GM23248 (cell line): Measurements from ENCODE around the gene ZNF337. TPM values are rescaled to one million over a fixed set of nuclear protein-coding genes. Genes with fewer than 3 reads are reported as not detected.
A peak's percentile ranks its signal among the peaks of the same experiment; 100 is the strongest.

Source experiments
- DNase-seq: peaks from one replicate; pipeline ENCODE4 v3.0.0-alpha.2; 2015
- H2AFZ ChIP-seq: fragments of 200-600 bp; sonication (generic); 2 replicates; pipeline ENCODE4 v1.6.1; 2016; ENCODE audit warnings: antibody characterized with exemption
- H3F3A ChIP-seq: fragments of 200-600 bp; sonication (generic); 2 replicates; pipeline ENCODE4 v1.6.1; 2016; ENCODE audit warnings: mild to moderate bottlenecking, antibody characterized with exemption, mixed run types; ENCODE audit not compliant: insufficient read depth
- H3K27ac ChIP-seq: fragments of 200-600 bp; sonication (generic); 2 replicates; pipeline ENCODE4 v1.5.1; 2016; ENCODE audit warnings: mild to moderate bottlenecking
- H3K27me3 ChIP-seq: fragments of 200-600 bp; sonication (generic); replicated peaks from 2 replicates; pipeline ENCODE4 v1.6.1; 2016; ENCODE audit warnings: mild to moderate bottlenecking; ENCODE audit not compliant: insufficient read depth
- H3K36me3 ChIP-seq: fragments of 200-600 bp; sonication (generic); 2 replicates; pipeline ENCODE4 v1.6.1; 2016; ENCODE audit warnings: low read depth, mild to moderate bottlenecking
- H3K4me1 ChIP-seq: fragments of 200-600 bp; sonication (generic); 2 replicates; pipeline ENCODE4 v1.6.1; 2016; ENCODE audit warnings: mild to moderate bottlenecking; ENCODE audit not compliant: insufficient read depth
- H3K4me2 ChIP-seq: fragments of 200-600 bp; sonication (generic); one replicate; pipeline ENCODE4 v1.6.1; 2016; ENCODE audit warnings: mild to moderate bottlenecking; ENCODE audit not compliant: unreplicated experiment
- H3K4me3 ChIP-seq: fragments of 200-600 bp; sonication (generic); 2 replicates; pipeline ENCODE4 v1.5.1; 2016; ENCODE audit warnings: mild to moderate bottlenecking
- H3K79me2 ChIP-seq: fragments of 200-600 bp; sonication (generic); 2 replicates; pipeline ENCODE4 v1.6.1; 2016; ENCODE audit warnings: mild to moderate bottlenecking; ENCODE audit not compliant: insufficient read depth
- H3K9ac ChIP-seq: fragments of 200-600 bp; sonication (generic); 2 replicates; pipeline ENCODE4 v1.6.1; 2016; ENCODE audit warnings: mild to moderate bottlenecking
- H3K9me2 ChIP-seq: fragments of 200-600 bp; sonication (generic); 2 replicates; pipeline ENCODE4 v1.6.1; 2016; ENCODE audit warnings: mixed run types, mild to moderate bottlenecking, moderate library complexity; ENCODE audit not compliant: insufficient read depth
- H3K9me3 ChIP-seq: fragments of 200-600 bp; sonication (generic); one replicate; pipeline ENCODE4 v1.6.1; 2017; ENCODE audit warnings: low read depth
- H4K20me1 ChIP-seq: fragments of 200-600 bp; sonication (generic); 2 replicates; pipeline ENCODE4 v1.6.0; 2016; ENCODE audit not compliant: insufficient read depth
- EZH2 ChIP-seq: fragments of 200-600 bp; sonication (generic); IDR thresholded peaks from 2 replicates; pipeline ENCODE4 v1.6.1; 2018; ENCODE audit warnings: antibody characterized with exemption, mild to moderate bottlenecking; ENCODE audit not compliant: insufficient read depth, poor library complexity, severe bottlenecking
- EZH2phosphoT487 ChIP-seq: fragments of 200-600 bp; sonication (generic); IDR thresholded peaks from 2 replicates; pipeline ENCODE4 v1.6.1; 2018; ENCODE audit warnings: antibody characterized with exemption, moderate library complexity, mild to moderate bottlenecking, low read depth; ENCODE audit not compliant: insufficient read depth
- WGBS, 2 experiments: methylation state at CpG; one replicate each; pipeline ENCODE4 v1.1.6; 2015 to 2017; ENCODE audit warnings: low lambda C conversion rate in 2 of 2, low coverage in 1 of 2; ENCODE audit errors: missing lambda C conversion rate in 2 of 2; 5-methylcytosine and 5-hydroxymethylcytosine counted together
- in situ Hi-C: fragments of 300-500 bp; cut with MboI; formaldehyde crosslinking; loops from 2 replicates; pipeline ENCODE4 v1.15.0; 2020
- polyA plus RNA-seq: library from polyadenylated mRNA; unstranded; fragments of >200 nt; fragmentation: Nextera tagmentation; extraction: Ambion mirVana; gene quantifications from 2 replicates; pipeline ENCODE4 v1.2.1, GENCODE V29; 2016
- small RNA-seq: library from RNA; depleted of rRNA; stranded (forward); fragments of <200 nt; gene quantifications from one replicate; pipeline ENCODE3, GENCODE V24; 2014; ENCODE audit warnings: low read depth, low replicate concordance
- total RNA-seq: library from RNA; depleted of rRNA; stranded (reverse); fragments of >200 nt; shearing (Covaris generic); gene quantifications from 2 replicates; pipeline ENCODE4 v1.2.3, GENCODE V29; 2014; rRNA removed

ZNF337 gene
- total and polyA plus RNA-seq, 2 experiments from 2014 or later: 4.0 to 9.1 TPM

DNA sequence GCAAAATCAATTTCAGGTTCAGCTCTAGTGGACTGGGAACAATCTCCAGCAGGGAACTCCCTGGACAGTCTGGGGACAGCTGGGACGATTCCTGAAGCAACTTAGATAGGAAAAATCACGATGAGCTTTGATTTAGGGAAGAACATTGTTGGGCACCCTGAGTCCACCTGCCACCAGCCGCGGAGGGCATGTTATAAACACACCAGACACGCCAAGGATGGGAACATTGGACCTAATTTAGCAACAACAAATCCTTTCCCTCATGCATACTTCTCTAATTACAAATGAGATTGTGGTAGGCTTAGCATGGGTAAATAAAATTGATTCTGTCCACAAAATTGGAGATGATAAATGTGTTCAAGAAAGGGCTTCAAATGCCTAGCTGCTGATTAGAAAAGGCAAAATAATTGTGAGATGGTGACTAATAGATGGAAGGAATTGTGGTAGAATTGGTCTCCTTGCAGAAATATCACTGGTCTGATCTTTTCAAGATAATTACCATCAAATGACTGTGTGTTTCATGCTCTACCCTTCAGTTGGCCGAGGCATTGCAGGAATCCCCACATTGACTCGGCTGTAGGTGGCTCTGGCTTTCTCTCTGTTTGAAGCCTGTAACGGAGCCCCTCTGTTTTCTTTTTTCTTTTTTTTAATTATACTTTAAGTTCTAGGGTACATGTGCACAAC lies 66.7 kb downstream of the ZNF337 start:
- H3K4me3 ChIP-seq: no peak overlapping the region
- DNase-seq: no peak
- no peaks in the 10 kb centered on the region for H3K9me2 ChIP-seq
- WGBS, 2 experiments: 77 to 81% methylated on average over 8 of the region's 8 CpGs
- no peak overlapping the region for H3K9ac ChIP-seq
- H3K4me2 ChIP-seq: no peak overlapping the region
- peaks cover 10% of the 10 kb centered on the region; the same call in 1 of the 2 replicates for H3F3A ChIP-seq
- 0 out of 2 replicates have a peak, but pooled peaks cover 10% of the 10 kb centered on the region for H3K79me2 ChIP-seq
- H3K27me3 ChIP-seq: no peaks in the 10 kb centered on the region
- H3K9me3 ChIP-seq: no peaks in the 10 kb centered on the region
- H4K20me1 ChIP-seq: no peaks in the 10 kb centered on the region
- H2AFZ ChIP-seq: no peak overlapping the region
- H3K4me1 ChIP-seq: peaks cover 12% of the 10 kb centered on the region
- H3K36me3 ChIP-seq: peaks cover 2% of the 10 kb centered on the region; the same call in 1 of the 2 replicates
- in situ Hi-C loops: no loop called here
- no peak overlapping the region for H3K27ac ChIP-seq
- TF ChIP-seq EZH2 (no peak), EZH2phosphoT487 (no peak)

GRCh38 chr20:25626779-25627178 lies 69.9 kb downstream of the ZNF337 start:
- H3K27me3 ChIP-seq: no peaks in the 10 kb centered on the region
- no peak for DNase-seq
- no peaks in the 10 kb centered on the region for H3K9me2 ChIP-seq
- TF ChIP-seq EZH2 (no peak), EZH2phosphoT487 (no peak)
- peaks cover 27% of the 10 kb centered on the region for H3K79me2 ChIP-seq
- no peak overlapping the region for H3K4me2 ChIP-seq
- in situ Hi-C loops: no loop called here
- no peaks in the 10 kb centered on the region for H4K20me1 ChIP-seq
- H3K27ac ChIP-seq: no peak overlapping the region
- H3K4me1 ChIP-seq: peaks cover 4% of the 10 kb centered on the region
- no peaks in the 10 kb centered on the region for H3K9me3 ChIP-seq
- H3K36me3 ChIP-seq: no peaks in the 10 kb centered on the region
- H3K9ac ChIP-seq: no peak overlapping the region
- peaks cover 7% of the 10 kb centered on the region for H3F3A ChIP-seq
- H2AFZ ChIP-seq: no peak overlapping the region
- 76 to 79% methylated on average over 9 of the region's 9 CpGs for WGBS, 2 experiments
- no peak overlapping the region for H3K4me3 ChIP-seq

- peak overlapping the region; percentile 91 for H3K9ac ChIP-seq
- H3K9me2 ChIP-seq: no peaks in the 10 kb centered on the region
- in situ Hi-C loops: no loop called here
- H3K9me3 ChIP-seq: no peaks in the 10 kb centered on the region
- peak overlapping the region; percentile 90 for H2AFZ ChIP-seq
- peak overlapping the region; percentile 59 for H3K4me2 ChIP-seq
- H3K79me2 ChIP-seq: peaks cover 49% of the 10 kb centered on the region
- peak overlapping the region; percentile 93 for H3K4me3 ChIP-seq
- H3K27me3 ChIP-seq: no peaks in the 10 kb centered on the region
- 23 to 24% methylated on average over 17 of the region's 17 CpGs for WGBS, 2 experiments
- H3F3A ChIP-seq: peaks cover 7% of the 10 kb centered on the region
- H3K27ac ChIP-seq: peak overlapping the region; percentile 84
- no peak for DNase-seq
- TF ChIP-seq EZH2 (no peak), EZH2phosphoT487 (no peak)
- no peaks in the 10 kb centered on the region for H3K36me3 ChIP-seq
- H3K4me1 ChIP-seq: peaks cover 4% of the 10 kb centered on the region
- H4K20me1 ChIP-seq: no peaks in the 10 kb centered on the region
Observed at GRCh38 chr20:25624500-25624939, 72.1 kb downstream of the ZNF337 start.

Small RNA genes lying within 50 kb of the gene (small RNA-seq; reads per million reads assigned to genes)
- not detected for gene RN7SL594P

Other genes starting within 250 kb of the ZNF337 start
- 3.4 and 10.2 TPM in 2 replicates for gene NINL, start 111.3 kb downstream of the ZNF337 start, total RNA-seq
- gene NINL, start 111.3 kb downstream of the ZNF337 start, polyA plus RNA-seq: 1.9 and 2.6 TPM in 2 replicates
- 4.0 and 7.1 TPM in 2 replicates for gene NANP, start 72.8 kb downstream of the ZNF337 start, total RNA-seq
- 7.5 and 7.7 TPM in 2 replicates for gene NANP, start 72.8 kb downstream of the ZNF337 start, polyA plus RNA-seq